ENCODE results near the gene C1QB. TPM values are rescaled to one million over a fixed set of nuclear protein-coding genes. Genes with fewer than 3 reads are reported as not detected.

The C1QB gene
- total and polyA plus RNA-seq, 2 of the 8 experiments (the other 6 are each of a cell fraction or from before 2014, with no cell fraction given) = not detected

DNA sequence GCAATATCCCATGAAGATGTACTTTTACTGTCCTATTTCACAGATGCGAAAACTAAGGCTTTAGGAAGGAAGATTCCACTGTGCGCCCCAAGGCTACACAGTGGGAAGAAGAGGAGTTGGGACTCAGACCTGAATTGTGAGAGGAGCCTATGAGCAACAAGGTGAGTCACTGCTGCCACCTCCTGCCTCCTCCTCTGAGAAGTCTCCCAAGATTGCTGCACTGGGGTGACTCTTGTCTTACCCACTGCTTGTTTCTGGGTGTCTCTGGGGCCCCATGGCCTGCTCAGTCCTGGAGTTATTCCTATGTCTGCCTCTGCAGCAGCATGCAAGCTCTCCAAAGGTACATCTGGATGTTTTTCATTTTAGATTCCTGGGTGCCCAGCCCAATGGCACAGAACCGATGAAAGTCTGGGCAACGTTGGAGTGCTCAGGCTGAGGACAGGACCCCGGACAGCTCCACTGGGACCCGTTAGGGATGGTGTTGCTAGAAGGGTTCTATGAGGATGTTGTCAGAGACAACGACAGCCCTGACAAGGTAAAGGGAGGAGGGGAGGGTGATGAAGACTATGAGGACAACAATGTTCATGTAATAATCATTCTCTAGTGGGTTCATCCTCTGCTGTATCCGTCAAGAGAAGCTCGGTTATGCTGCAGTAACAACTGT lies 27.6 kb upstream of the C1QB start (continued):
- TF ChIP-seq TCF12 (IDR thresholded peaks at IDR 0.05; ENCODE audit: low read depth, low read length) (no peak), HDAC2 (IDR thresholded peaks at IDR 0.05; ENCODE audit: borderline replicate concordance in 1 of 2, low read depth in 2 of 2, low read length in 2 of 2) (0 out of 4 replicates have a peak, but pooled peaks of 1 of the 2 experiments have one; percentile 25), RXRA (IDR thresholded peaks at IDR 0.05; ENCODE audit: insufficient read depth, low read depth, low read length) (no peak)
- TF ChIP-seq, protein P1, sequence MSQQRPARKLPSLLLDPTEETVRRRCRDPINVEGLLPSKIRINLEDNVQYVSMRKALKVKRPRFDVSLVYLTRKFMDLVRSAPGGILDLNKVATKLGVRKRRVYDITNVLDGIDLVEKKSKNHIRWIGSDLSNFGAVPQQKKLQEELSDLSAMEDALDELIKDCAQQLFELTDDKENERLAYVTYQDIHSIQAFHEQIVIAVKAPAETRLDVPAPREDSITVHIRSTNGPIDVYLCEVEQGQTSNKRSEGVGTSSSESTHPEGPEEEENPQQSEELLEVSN (IDR thresholded peaks at IDR 0.05) = no peak
